ENCODE measurements around the gene OR2AE1.
"Not testable (repeated sequence)": the region's sequence is repeated elsewhere in the genome, so short reads cannot be mapped to it uniquely, and the experiment has no call there.

OR2AE1 gene, protein sequence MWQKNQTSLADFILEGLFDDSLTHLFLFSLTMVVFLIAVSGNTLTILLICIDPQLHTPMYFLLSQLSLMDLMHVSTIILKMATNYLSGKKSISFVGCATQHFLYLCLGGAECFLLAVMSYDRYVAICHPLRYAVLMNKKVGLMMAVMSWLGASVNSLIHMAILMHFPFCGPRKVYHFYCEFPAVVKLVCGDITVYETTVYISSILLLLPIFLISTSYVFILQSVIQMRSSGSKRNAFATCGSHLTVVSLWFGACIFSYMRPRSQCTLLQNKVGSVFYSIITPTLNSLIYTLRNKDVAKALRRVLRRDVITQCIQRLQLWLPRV

DNA sequence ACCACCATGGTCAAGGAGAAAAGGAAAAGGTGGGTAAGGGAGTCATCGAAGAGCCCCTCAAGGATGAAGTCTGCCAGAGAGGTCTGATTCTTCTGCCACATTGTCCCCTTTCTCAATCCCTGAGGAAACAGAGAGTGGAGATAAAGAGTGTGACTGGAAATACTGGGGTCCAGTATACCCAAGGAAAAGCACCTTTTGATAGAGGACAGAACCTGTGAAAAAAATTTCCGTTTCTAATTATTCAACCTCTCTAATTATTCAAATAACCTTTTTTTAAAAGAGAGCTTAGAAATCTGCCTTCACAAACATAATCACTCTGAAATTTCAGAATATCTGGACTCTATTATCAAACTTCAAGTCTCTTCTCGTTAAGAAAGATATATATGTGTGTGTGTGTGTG is at the start of gene OR2AE1:
TSS of gene OR2AE1 (minus strand) at position 101 of the 400 bp plus-strand sequence. CDS start at position 101, 0 bp downstream.
- no peak for DNase-seq (ENCODE audit: low read depth)

DNA sequence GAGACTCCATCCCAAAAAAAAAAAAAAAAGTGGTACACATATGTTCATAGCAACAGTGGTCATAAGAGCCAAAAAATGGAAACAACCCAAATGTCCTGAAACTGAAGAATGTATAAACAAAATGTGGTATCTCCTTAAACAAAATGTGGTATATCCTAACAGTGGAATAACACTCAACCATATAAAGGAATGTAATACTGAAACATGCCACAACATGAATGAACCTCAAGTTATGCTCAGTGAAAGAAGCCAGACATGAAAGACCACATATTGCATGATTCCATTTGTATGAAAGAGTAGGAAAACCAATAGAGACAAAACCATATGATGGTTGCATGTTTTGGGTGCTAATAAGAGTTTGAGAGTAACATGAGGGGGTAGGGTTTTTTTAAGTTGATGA is 49.5 kb upstream of the OR2AE1 start:
- DNase-seq (ENCODE audit: low read depth), result no peak

DNA sequence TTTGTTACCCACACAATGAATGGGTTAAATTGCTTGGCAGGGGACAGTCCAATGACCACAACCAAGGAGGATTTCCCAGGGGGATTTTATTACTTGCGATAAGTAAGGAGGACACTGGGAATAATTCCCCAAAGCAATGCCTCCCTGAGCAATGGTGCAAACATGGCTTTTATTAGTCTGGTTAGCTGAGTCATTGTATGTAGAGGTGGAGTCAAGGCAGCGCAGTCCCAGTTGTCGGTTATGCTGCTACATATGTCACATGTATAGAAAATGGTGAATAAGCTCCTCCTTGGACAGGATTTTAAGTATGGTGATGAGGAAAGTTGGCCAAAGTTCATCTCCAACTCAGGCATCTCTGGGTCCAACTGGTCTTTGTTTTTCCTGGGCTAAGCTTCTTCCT is 46.4 kb upstream of the OR2AE1 start:
- DNase-seq (ENCODE audit: low read depth), result no peak

DNA sequence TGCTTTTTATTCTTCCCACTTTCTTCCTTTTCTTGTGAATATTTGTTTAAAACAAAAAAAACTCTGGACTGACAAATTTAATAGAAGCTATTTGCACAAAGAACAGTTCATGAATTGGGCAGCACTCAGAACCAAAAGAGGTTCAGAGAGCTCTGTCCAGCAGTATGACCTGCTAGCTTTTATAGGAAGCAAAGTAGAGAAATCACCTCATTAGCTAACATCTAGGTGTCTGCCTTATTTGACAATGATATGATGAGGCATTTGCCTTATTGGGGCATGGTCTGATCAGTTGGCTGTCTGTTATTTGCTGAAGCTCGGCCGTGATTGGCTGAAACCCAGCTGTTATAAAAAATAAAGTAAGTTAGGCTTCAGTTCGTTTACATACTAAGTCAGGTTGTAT is 43.3 kb upstream of the OR2AE1 start:
- no peak for DNase-seq (ENCODE audit: low read depth)

DNA sequence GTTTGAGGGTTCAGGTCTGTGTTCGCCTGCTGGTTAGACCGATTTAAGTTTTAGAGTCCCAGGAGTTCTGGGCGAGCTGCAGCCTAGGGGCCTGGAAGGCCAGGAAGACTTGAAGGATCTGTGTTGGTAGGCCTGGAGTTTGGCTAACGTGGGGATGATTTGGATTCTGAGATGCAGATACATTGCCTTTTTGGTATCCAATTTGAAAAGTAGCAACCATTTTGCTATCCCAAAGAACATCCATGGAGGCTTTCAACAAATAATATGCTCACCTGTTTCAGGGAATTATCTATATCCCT is 42.9 kb upstream of the OR2AE1 start:
- DNase-seq (ENCODE audit: low read depth), result no peak

GRCh38 chr7:99918959-99919813 is 42.4 kb upstream of the OR2AE1 start, which contains the start of gene TRIM4:
Gene TRIM4, minus strand, starts transcription at chr7:99919530. Its CDS starts 129 bp downstream, at chr7:99919401.
- peak; percentile 86 for DNase-seq (ENCODE audit: low read depth)

- no peak for DNase-seq (ENCODE audit: low read depth)
Observed at GRCh38 chr7:99910976-99911375, 34.1 kb upstream of the OR2AE1 start.

DNA sequence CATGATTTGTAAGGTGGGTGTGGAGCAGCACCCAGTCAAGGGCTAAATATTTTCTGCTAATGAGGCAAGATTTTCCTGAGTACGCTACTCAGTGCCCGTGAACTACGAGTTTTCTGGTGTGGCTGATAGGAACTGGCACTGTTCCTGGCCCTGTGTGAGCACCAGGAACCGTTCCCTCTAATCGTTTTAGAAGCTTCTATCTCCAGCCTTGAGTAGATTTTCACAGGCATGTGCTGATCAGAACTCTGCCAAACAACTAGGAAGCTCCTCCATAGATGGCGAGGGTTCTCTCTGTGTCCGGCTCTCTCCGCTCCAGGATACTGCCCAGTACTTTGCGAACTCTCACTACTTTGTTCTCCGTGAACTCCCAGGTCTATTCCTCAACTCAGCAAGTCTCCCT is 24.7 kb upstream of the OR2AE1 start:
- no peak for DNase-seq (ENCODE audit: low read depth)

GRCh38 chr7:99899830-99900519 is 23.1 kb upstream of the OR2AE1 start:
- no peak for DNase-seq (ENCODE audit: low read depth)

DNA sequence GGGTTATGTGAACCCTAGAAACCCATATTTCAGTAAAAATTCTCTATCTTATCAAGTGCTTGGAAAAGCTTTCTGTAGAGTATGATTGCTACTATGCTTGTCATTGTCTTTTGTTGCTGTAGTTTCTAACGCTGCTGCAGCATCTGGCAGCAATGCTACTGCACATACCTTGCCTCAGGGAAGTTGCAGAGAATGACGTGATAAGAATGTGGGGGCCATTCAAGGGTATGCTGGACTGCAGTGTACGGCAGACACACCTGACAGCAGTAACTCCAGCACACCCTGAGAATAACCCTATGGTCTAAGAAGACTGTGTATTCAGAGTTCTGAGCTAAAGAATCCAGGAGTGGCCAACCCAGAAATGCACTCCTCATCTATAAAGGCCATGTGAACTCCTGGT is 22.0 kb upstream of the OR2AE1 start:
- DNase-seq (ENCODE audit: low read depth), result no peak

DNA sequence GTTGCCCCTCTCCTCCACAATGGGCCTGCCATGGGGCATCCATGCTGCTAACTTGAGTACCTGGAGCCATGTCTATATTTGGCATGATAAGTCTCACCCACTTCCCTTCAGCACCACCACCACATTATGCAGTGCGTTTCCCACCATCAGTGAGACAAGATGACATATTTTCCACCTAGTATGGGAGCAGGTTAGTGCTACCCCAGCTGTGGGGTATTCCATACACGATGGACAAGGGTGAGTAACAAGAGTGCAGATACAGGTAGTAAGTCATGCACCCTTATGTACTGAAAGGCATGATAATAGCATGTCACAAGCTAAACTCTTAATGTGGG is 21.2 kb upstream of the OR2AE1 start:
- no peak for DNase-seq (ENCODE audit: low read depth)

- DNase-seq (ENCODE audit: low read depth), result no peak
Observed at GRCh38 chr7:99897322-99898022, 20.6 kb upstream of the OR2AE1 start.

GRCh38 chr7:99894738-99895137 is 17.9 kb upstream of the OR2AE1 start:
- DNase-seq (ENCODE audit: low read depth), result no peak

DNA sequence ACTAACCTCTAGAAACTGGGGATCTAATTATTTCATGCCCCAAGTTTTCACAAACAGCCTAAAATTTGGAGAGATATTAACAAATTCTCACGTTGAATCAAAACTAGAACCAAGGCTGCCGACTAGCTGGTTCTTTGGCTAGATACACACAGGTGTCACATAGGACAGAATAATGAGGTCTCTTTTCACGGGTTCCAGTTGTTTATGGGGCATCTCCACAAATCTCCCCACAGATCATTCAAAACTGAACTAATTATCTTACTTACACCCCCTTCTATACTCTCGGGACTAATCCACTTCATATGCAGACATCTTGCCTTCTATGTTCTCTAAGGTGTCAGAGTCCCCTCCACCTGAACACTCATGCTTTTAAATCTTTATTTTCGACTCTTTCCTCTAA is 16.4 kb upstream of the OR2AE1 start:
- DNase-seq (ENCODE audit: low read depth), result no peak

DNA sequence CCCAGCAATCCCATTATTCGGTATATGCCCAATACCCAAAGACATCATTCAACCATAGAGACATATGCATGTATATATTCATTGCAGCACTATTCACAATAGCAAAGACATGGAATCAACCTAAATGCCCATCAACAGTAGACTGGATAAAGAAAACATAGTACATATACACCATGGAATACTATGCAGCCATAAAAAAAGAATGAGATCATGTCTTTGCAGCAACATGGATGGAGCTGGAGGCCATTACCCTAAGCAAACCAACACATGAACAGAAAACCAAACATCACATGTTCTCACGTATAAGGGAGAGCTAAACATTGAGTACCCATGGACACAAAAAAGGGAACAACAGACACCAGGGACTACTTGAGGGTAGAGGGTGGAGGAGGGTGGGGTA is 13.5 kb upstream of the OR2AE1 start:
- DNase-seq (ENCODE audit: low read depth), result not testable (repeated sequence)

DNA sequence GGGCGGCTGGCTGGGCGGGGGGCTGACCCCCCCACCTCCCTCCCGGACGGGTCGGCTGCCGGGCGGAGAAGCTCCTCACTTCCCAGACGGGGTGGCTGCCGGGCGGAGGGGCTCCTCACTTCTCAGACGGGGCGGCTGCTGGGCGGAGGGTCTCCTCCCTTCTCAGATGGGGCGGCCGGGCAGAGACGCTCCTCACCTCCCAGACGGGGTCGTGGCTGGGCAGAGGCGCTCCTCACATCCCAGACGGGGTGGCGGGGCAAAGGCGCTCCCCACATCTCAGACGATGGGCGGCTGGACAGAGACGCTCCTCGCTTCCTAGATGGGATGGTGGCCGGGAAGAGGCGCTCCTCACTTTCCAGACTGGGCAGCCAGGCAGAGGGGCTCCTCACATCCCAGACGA is 11.5 kb upstream of the OR2AE1 start:
- not testable (repeated sequence) for DNase-seq (ENCODE audit: low read depth)

DNA sequence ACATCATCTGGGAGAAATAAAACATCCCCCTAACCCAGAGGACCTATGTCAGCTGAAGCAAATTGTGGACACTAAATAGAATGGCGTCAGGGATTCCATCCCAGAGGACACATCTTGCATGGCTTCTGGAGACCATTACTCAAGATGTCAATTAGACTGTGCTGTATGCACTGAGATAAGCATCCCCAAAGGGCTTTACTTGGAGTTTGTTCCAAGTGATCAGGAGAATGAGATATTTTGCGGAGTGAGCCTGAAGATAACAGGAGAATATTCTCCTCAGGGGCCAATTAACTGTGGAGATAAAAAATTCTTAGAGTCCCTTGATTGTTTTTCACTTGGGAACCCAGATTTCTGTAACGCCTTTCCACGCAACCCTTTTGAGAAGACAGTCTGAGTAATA is 4.5 kb upstream of the OR2AE1 start:
- DNase-seq (ENCODE audit: low read depth), result no peak

GRCh38 chr7:99876491-99876890 is 342 bp downstream of the OR2AE1 start:
- no peak for DNase-seq (ENCODE audit: low read depth)

DNA sequence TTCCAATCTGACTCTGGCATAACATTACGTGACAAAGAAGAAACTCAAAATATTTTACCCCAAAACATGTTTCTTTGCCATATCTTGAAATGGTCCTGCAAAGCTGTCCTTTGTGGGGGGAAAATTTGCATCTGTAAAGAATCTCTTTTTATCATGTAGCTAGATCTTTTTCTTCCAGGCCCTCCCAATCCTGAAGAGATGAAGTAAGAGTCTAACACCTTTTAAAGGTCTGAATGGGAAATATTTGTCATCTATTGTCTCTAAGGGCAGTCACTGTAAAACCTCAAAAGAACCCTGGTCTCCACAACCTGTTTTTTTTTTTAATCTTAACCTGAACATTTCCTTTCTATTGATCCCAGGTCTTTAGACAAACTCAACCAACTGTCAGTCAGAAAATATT is 8.6 kb downstream of the OR2AE1 start:
- DNase-seq (ENCODE audit: low read depth), result no peak

- not testable (repeated sequence) for DNase-seq (ENCODE audit: low read depth)
Observed at GRCh38 chr7:99867477-99867876, 9.4 kb downstream of the OR2AE1 start.

GRCh38 chr7:99863847-99864440 is 12.9 kb downstream of the OR2AE1 start:
- DNase-seq (ENCODE audit: low read depth), result no peak

Data from activated T-helper 1 cell treated with Interleukin-2 at 50 U/mL for 16 hours (primary cell).